ENCODE measurements around the gene ADRB2.
A peak's percentile ranks its signal among the peaks of the same experiment; 100 is the strongest.
"Not testable (repeated sequence)": the region's sequence is repeated elsewhere in the genome, so short reads cannot be mapped to it uniquely, and the experiment has no call there.

ADRB2 gene
- total RNA-seq, result 3.6 to 48.4 (median 10.7) reads per million in 17 experiments

- DNase-seq, result peak; percentile 94 to 98 (median 97)
Measured at GRCh38 chr5:148826053-148826738, at the start of gene ADRB2. Gene ADRB2, plus strand, starts transcription at chr5:148826611. Its CDS starts 221 bp downstream, at chr5:148826832.

DNA sequence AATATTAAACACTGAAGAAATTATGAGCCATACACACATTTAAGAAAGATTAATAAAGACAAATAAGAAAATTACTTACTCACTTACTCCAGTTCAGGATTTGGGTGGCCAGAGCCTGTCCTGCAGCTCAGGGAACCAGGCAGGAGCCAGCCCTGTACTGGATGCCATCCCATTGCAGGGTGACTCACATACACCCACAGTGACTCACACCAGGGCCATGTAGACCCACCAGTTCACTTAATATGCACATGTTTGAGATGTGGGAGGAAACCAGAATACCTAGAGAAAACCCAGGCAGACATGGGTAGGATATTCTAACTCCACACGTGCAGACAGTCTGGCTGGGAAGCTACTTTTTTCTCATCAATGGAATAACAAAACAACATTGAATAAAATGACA lies 49.6 kb upstream of the ADRB2 start:
- peak; percentile 64 to 84 (median 76) for DNase-seq

- peak; percentile 41 to 61 (median 57) for DNase-seq
Measured at GRCh38 chr5:148778882-148779281, 47.5 kb upstream of the ADRB2 start.

DNA sequence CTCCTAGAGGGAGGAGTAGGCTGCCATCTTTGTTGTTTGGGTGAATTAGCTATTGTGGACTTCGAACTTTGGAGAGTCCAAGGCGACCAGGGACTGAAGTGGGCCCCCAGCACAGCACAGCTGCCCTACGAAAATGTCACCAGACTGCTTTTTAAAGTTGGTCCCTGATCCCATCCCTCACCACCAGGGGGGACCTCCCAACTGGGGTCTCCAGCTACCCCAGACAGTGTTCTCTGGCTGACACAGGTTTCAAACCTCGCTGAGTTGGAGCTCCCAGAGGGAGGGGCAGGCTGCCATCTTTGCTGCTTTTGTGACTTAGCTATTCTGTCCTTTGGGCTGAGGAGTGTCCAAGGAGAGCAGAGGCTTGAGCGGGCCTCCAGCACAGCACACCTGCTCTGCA lies 45.7 kb upstream of the ADRB2 start:
- DNase-seq, result no peak

GRCh38 chr5:148781766-148782165 lies 44.6 kb upstream of the ADRB2 start:
- DNase-seq, result no peak

GRCh38 chr5:148785223-148785622 lies 41.2 kb upstream of the ADRB2 start:
- DNase-seq, result no peak

DNA sequence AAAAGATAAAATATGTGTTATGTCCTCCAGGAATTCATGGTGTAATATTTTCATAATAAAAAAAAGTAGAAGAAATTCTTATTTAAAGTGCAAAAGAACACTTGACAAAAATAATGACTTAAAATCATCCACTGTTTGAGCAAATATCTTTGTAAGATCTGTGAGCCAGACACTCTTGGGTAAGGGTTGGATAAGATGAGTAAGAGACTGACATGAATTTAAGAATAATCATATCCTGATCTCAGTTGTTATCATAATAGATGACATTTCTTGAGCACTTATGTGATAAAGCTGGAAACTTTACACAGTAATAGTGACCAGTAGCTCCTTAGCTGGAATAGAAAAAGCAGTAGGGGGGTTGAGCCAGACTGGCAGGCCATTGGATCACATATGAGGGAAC lies 40.0 kb upstream of the ADRB2 start:
- no peak for DNase-seq

DNA sequence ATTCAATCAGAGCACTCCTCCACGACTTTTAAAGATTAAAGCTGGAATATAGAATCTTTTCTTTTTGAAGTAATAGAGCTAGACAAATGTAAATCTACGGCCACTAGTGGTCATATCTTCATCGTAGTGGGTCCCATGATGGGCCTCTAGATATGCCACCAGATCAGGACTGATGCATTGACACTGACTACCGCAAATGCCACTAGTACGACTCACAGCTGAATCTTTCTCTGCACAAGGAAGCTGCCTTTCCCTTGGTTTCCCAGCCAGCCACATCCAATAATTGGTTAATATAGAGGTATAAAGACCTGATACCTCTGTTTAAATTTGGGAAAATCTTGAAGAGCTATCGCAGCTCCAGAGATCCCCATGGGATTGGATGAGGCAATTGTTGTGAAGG lies 37.8 kb upstream of the ADRB2 start:
- no peak for DNase-seq

DNA sequence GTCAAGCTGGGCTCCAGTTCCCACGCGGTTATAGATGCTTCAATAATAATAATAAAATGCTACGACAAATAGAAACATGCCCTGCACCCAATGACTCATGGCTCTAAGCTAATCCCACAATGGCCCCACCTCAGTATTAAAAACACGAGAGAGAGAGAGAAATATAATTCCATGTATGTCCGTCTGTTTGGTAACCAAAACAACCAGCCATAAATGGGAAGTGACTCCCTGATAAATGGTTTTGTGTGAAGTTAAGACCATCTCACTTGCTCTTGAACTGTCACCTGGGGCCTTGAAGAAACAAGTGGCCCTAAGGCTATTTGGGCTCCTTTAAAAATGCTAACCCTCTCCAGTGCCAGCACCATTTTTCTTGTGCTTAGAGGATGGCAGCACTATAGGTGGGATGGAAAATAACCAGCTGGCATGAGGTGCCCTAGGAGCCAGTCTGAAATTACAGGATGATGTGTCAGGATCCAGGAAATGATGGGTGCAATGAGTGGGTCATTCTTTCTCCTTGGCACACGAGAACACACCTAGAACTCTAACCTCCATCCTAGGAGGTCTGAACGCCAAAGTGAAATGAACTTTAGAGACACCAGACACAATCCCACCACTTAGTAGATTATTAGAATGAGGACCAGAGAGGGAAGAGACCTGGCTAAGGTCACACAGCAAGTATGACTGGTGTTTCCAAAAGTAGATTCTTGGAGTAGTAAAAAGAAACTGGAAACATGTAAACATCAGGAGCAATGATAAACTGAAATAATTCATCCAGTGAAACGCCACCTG lies 35.7 kb upstream of the ADRB2 start:
- peak in 1 of 4 experiments; percentile 53 for DNase-seq

DNA sequence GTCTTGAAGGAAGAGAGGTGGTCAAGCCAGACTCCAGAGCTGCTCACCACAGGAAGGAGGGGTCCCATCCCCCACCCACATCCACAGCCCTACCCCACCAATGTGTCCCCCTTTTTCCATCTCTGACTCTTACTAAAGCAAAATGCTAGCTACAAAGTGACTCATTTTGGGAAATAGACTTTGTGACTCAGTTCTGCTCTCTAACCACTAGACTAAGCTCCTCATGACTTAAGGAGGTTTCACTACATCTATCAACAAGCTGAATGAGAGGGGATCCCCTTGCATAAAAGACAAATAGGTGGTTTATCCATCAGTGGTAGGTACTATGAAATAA lies 35.1 kb upstream of the ADRB2 start:
- DNase-seq, result peak; percentile 44 to 84 (median 62)

GRCh38 chr5:148791696-148792095 lies 34.7 kb upstream of the ADRB2 start:
- DNase-seq, result no peak

- peak; percentile 51 to 84 (median 73) for DNase-seq
Measured at GRCh38 chr5:148792744-148793143, 33.7 kb upstream of the ADRB2 start.

- DNase-seq, result no peak
Measured at GRCh38 chr5:148793261-148793660, 33.1 kb upstream of the ADRB2 start.

- no peak for DNase-seq
Measured at GRCh38 chr5:148794275-148794674, 32.1 kb upstream of the ADRB2 start.

GRCh38 chr5:148794729-148795561 lies 31.5 kb upstream of the ADRB2 start:
- peak in 2 of 4 experiments; percentile 22 to 61 for DNase-seq

GRCh38 chr5:148796936-148797335 lies 29.5 kb upstream of the ADRB2 start:
- no peak for DNase-seq

- no peak for DNase-seq
Measured at GRCh38 chr5:148798786-148799185, 27.6 kb upstream of the ADRB2 start.

- peak in 1 of 4 experiments; percentile 70 for DNase-seq
Measured at GRCh38 chr5:148799737-148800527, 26.5 kb upstream of the ADRB2 start.

DNA sequence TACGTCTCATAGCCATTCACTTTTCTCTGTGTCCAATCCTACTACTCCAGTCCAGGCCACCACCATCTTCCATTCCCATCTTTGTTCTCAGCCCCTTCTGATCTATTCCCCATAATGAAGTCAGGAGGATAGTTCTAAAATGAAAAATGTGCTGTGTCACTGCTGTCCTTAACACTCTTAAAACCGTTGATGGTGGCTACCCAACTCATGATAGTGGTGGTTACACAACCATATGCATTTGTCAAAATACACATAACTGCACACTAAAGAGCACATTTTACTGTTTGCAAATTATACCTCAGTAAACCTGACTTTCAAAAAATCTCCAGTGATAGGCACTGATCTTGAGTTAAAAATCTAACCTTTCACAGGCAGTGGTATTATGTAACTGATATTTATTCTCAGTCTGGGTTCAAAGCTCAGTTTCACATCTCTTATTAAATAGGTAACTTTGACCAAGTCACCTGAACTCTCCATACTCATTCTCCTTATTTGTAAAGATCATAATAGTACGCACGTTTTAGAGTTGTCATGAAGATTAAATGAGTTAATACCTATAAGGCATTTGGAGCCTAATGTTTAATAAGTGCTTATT lies 24.6 kb upstream of the ADRB2 start:
- no peak for DNase-seq

DNA sequence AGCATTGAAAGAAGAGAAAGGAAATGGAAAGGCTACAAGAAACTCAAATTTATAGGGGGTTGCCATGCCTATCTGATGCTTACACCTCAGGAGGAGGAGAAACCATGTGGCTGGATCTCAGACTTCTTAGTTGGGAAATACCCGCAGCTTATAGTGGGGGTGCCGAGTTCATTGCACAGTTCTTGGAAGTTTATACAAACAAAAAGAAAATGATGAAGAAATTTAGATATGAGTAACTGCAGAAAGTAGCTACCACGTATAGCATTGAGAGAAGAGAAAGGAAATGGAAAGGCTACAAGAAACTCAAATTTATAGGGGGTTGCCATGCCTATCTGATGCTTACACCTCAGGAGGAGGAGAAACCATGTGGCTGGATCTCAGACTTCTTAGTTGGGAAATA lies 23.0 kb upstream of the ADRB2 start:
- not testable (repeated sequence) for DNase-seq

- DNase-seq, result peak in 1 of 4 experiments; percentile 14
Measured at GRCh38 chr5:148804393-148804792, 22.0 kb upstream of the ADRB2 start.

All from suppressor macrophage (primary cell).